Transverse colon (tissue), 3 donors: ENCODE measurements around the gene THOC2.
"Not testable (repeated sequence)": the region's sequence is repeated elsewhere in the genome, so short reads cannot be mapped to it uniquely, and the experiment has no call there.

Source experiments
- CTCF ChIP-seq, 5 experiments: fragments of 200-600 bp in 3 of 5; fragments of 450-650 bp in 2 of 5; sonication (generic) in 3 of 5; IDR thresholded peaks; 1 replicate in 2 of 5; 2 replicates in 3 of 5; pipeline ENCODE4 v1.5.1; 2016 to 2017; ENCODE audit warnings: antibody characterized with exemption in 5 of 5, inconsistent platforms in 3 of 5, mild to moderate bottlenecking in 2 of 5, moderate library complexity in 1 of 5
- EP300 ChIP-seq: sonication (generic); formaldehyde crosslinking; IDR thresholded peaks from one replicate; pipeline ENCODE4 v1.6.1; 2017; ENCODE audit warnings: antibody characterized with exemption, low read depth
- POLR2A ChIP-seq: fragments of 450-650 bp; IDR thresholded peaks from one replicate; pipeline ENCODE4 v1.6.1; 2016; ENCODE audit warnings: antibody characterized with exemption, mild to moderate bottlenecking, moderate library complexity

GRCh38 chrX:123757794-123758193 is 24.9 kb upstream of the THOC2 start:
- TF ChIP-seq POLR2A; CTCF (IDR thresholded peaks at IDR 0.05); EP300: not testable (repeated sequence)
